GM12864 (cell line): ENCODE results near the gene ACOX1.

Experiments
- DNase-seq: peaks from one replicate; pipeline ENCODE4 v3.0.0-alpha.2; 2011; ENCODE audit warnings: low read depth
- H3K4me3 ChIP-seq: 2 replicates; pipeline ENCODE4 v1.5.1; 2011; ENCODE audit warnings: mild to moderate bottlenecking, low read depth, low read length, control low read depth
- TF ChIP-seq, protein P1 (sequence below): IDR thresholded peaks from 2 replicates; pipeline ENCODE4 v1.5.1; 2011; ENCODE audit warnings: low read depth, mild to moderate bottlenecking, moderate library complexity, low read length, control low read depth, inconsistent platforms; ENCODE audit errors: missing control alignments

The ACOX1 gene

DNA sequence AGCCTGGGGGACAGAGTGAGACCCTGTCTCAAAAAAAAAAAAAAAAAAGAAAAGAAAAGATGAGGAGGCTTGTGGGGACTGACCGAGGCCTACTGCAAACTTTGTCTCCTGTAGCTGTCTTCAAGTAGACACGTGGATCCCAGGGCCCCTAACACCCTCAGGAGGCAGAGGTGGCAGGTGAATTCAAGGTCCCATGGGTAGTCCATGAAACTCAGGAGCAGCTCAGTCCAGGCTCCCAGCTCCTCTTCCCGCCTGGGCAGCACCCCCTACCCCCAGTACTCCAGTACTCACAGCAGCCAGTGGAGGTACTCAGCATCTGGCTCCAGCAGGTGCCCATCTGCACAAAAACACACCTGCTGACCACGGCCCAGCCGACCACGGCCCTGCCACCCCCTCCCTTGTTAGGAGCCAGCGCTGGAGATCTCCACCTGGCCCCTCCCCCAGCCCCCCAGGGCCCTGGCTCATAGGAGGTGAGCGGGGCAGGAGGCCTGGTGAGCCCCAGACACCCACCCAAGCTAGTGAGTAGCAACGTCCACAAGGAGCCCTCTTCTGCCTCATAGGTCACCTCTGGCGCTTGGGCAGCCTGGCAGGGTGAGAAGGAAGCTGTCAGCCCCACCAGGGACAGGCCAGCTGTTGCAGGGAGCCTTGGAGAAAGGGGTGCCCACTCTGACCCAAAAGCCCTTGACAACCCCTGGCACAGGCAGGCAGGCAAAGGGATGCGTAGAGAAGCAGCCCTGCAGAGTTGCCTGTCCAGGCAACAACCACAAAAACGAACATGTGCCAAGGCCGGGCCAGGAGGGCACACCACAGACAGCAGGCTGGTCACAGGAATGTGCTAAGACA lies 78.1 kb downstream of the ACOX1 start:
- DNase-seq = no peak
- TF ChIP-seq, protein P1, sequence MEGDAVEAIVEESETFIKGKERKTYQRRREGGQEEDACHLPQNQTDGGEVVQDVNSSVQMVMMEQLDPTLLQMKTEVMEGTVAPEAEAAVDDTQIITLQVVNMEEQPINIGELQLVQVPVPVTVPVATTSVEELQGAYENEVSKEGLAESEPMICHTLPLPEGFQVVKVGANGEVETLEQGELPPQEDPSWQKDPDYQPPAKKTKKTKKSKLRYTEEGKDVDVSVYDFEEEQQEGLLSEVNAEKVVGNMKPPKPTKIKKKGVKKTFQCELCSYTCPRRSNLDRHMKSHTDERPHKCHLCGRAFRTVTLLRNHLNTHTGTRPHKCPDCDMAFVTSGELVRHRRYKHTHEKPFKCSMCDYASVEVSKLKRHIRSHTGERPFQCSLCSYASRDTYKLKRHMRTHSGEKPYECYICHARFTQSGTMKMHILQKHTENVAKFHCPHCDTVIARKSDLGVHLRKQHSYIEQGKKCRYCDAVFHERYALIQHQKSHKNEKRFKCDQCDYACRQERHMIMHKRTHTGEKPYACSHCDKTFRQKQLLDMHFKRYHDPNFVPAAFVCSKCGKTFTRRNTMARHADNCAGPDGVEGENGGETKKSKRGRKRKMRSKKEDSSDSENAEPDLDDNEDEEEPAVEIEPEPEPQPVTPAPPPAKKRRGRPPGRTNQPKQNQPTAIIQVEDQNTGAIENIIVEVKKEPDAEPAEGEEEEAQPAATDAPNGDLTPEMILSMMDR = no peak
- H3K4me3 ChIP-seq = no peak overlapping the region

DNA sequence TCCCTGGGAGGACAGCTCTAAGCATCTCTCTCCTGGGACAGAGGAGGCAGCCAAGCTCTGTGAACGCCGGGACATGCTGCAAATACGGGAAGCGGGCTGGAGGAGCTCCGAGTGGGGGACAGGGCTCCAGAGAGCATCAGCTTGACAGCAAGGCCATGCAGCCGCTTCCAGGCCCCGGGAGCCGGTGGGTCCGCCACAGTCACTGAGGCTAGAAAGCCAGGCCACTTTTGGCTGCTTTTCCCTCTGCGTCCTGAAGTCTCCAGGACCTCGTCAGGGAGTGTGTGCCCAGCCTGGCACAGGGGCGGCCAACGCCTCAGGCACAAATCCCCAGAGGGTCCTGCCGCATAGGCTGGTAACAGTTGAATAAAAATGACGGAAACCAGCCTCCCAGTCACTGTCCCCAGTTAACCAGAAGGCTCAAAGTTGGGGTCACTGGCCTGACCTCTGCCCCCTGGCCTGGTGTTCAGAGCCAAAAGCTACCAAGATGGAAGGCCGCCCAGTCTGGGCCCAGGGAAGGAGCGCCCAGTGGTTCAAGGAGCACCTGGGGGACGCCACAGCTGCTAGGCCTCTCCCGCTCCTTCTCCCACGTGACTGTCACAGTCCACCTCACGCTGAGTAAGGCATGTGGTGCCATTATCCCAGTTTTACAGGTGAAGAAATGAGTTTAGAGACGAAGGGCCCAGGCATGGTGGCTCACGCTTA lies 79.0 kb downstream of the ACOX1 start:
- TF ChIP-seq, protein P1 = no peak
- DNase-seq = no peak
- no peak overlapping the region for H3K4me3 ChIP-seq

DNA sequence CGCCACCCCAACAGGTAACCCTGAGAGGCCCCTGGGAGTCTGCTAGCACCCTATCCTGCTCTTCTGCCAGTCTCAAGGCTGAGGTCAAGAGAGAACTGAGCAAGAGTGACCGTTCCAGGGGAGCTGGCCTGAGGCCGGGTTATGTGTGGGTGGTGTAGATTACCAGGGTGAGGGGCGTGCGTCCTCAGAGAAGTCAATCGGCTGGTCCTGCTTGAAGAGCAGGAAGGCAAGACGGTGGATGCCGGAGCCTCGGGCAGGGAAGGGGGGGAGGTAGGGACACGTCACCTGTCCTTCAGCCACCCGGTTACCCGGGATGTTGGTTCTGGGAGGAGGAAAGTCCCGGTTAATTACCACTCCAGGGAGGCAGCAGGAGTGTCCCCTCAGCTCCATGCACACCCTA lies 79.6 kb downstream of the ACOX1 start:
- no peak for DNase-seq
- H3K4me3 ChIP-seq = no peak overlapping the region
- TF ChIP-seq, protein P1 = no peak

DNA sequence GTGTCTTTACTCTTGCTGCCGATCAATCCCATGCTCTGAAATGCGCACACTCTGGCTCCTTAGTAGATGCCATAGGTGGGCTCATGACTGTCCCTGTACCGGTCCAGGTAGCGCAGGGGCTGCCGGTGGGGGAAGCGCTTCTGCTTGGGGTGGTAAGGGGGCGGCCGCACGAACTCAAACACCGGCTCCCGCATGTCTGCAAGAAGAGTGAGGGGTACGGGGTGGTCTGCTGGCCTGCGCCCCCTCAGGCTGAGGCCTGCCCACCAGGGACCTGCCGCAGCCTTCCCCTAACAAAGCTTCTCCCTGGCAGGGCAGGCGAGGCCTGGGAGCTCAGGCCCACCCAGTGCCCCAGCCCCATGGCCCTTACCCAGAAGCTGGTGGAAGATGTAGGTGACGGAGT lies 80.2 kb downstream of the ACOX1 start:
- H3K4me3 ChIP-seq = no peak overlapping the region
- DNase-seq = no peak
- TF ChIP-seq, protein P1 = no peak

DNA sequence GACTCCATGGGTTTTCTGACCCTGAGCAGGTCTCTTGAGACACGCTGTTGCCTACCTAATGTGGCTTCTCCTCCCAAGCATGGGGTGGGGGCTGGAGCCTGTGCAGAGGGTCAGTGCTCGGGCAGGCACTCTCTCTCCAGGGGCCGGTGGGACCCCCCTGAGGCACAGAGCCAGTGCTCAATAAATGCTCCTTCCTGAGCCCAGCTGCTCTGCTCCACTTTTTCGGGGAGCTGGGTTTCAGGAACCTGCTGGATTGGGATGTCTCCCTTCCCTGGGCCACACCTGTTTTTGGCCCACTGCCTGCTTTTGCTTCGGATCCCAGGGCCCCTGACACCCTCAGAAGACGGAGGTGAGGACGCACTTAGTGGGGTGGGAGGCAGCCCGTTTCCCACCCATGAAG lies 80.9 kb downstream of the ACOX1 start:
- no peak for DNase-seq
- H3K4me3 ChIP-seq = no peak overlapping the region
- TF ChIP-seq, protein P1 = no peak

DNA sequence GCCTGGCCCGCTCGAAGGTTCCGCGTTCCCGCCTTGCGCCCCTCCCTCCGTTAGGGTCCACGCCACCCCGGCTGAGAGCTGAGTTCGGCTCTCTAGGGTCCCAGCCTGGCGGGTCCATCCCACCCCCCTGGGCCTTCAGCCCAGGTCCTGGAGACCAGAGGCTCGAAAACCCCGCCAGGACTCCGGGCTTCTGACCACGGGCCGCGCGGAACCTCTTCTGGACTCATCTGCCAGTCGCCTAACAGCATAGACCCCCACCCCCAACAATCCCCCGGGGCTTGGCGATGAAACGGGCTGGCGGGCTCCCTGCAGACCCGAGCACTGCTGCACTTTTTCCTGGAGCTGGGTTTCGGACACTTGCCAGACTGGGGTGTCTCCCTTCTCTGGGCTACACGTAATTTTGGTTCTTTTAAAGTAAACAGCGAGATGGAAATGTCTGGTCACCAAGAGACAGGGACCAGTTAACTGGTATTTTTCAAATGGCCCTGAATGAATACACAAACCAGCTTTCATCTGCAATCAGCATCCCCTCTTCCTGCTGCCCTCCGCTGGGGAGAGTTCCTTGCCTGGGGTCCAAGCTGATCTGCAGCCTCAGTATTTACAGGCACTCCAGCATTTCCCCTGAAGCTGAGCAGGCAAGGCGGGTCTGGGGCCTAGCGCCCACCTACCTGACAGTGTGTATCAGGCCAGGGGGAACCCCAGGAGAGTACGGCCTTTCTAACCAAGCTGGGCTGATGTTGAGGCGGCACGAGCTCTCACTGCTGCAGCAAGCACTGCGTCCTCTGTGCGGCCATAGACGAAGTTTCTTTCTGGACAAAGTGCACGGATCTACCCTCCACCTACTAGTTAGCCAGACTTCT lies 81.6 kb downstream of the ACOX1 start:
- H3K4me3 ChIP-seq = peak overlapping the region; percentile 88

More for the DNA sequence above, 81.6 kb downstream of the ACOX1 start:
- TF ChIP-seq, protein P1 = no peak
- no peak for DNase-seq
